MG63 (cell line): ENCODE measurements around the gene ADAMTSL1. TPM values are rescaled to one million over a fixed set of nuclear protein-coding genes. Genes with fewer than 3 reads are reported as not detected.
"Not testable (repeated sequence)": the region's sequence is repeated elsewhere in the genome, so short reads cannot be mapped to it uniquely, and the experiment has no call there.

Experiments used
- DNase-seq: peaks from one replicate; pipeline ENCODE4 v3.0.0-alpha.2; 2020
- H3K27me3 ChIP-seq: fragments of 250-450 bp; sonication (Bioruptor Pico); 2 replicates; pipeline ENCODE4 v1.5.1; 2020; ENCODE audit warnings: mild to moderate bottlenecking, moderate library complexity
- H3K36me3 ChIP-seq: fragments of 250-450 bp; sonication (Bioruptor Pico); 2 replicates; pipeline ENCODE4 v1.5.1; 2020; ENCODE audit warnings: mild to moderate bottlenecking, moderate library complexity
- H3K4me3 ChIP-seq: fragments of 250-450 bp; sonication (Bioruptor Pico); 2 replicates; pipeline ENCODE4 v1.5.1; 2020; ENCODE audit warnings: mild to moderate bottlenecking, moderate library complexity
- H3K9me3 ChIP-seq: fragments of 250-450 bp; sonication (Bioruptor Pico); 2 replicates; pipeline ENCODE4 v1.5.1; 2020; ENCODE audit warnings: mild to moderate bottlenecking, moderate library complexity
- total RNA-seq: library from RNA; depleted of rRNA; stranded (reverse); fragments of >200 nt; shearing (Covaris generic); gene quantifications from 2 replicates; pipeline ENCODE4 v1.2.3, GENCODE V29; 2014; ENCODE audit warnings: low replicate concordance

Gene ADAMTSL1
- total RNA-seq, 1 experiment from 2014 or later: 62.9 TPM

GRCh38 chr9:18923671-18924430 lies 449.9 kb downstream of the ADAMTSL1 start:
- no peak for DNase-seq
- H3K27me3 ChIP-seq: no peaks in the 10 kb centered on the region
- H3K9me3 ChIP-seq: no peaks in the 10 kb centered on the region
- H3K36me3 ChIP-seq: no peaks in the 10 kb centered on the region
- H3K4me3 ChIP-seq: no peak overlapping the region

GRCh38 chr9:18925880-18926279 lies 451.9 kb downstream of the ADAMTSL1 start:
- no peaks in the 10 kb centered on the region for H3K9me3 ChIP-seq
- no peak for DNase-seq
- H3K36me3 ChIP-seq: no peaks in the 10 kb centered on the region
- no peak overlapping the region for H3K4me3 ChIP-seq
- H3K27me3 ChIP-seq: no peaks in the 10 kb centered on the region

GRCh38 chr9:18926513-18926912 lies 452.6 kb downstream of the ADAMTSL1 start:
- Histone ChIP-seq H3K27me3 (no peaks in the 10 kb centered on the region), H3K36me3 (no peaks in the 10 kb centered on the region), H3K4me3 (no peak overlapping the region), H3K9me3 (no peaks in the 10 kb centered on the region)
- no peak for DNase-seq

- no peak overlapping the region for H3K4me3 ChIP-seq
- no peaks in the 10 kb centered on the region for H3K36me3 ChIP-seq
- H3K27me3 ChIP-seq: no peaks in the 10 kb centered on the region
- no peak for DNase-seq
- H3K9me3 ChIP-seq: no peaks in the 10 kb centered on the region
Measured at GRCh38 chr9:18928711-18929110, 454.8 kb downstream of the ADAMTSL1 start.

- H3K36me3 ChIP-seq, H3K27me3 ChIP-seq, H3K9me3 ChIP-seq, DNase-seq, H3K4me3 ChIP-seq: not testable (repeated sequence)
Measured at GRCh38 chr9:18930611-18931010, 456.7 kb downstream of the ADAMTSL1 start.

GRCh38 chr9:18935541-18935940 lies 461.6 kb downstream of the ADAMTSL1 start:
- no peaks in the 10 kb centered on the region for H3K27me3 ChIP-seq
- no peak for DNase-seq
- no peak overlapping the region for H3K4me3 ChIP-seq
- no peaks in the 10 kb centered on the region for H3K36me3 ChIP-seq
- H3K9me3 ChIP-seq: no peaks in the 10 kb centered on the region

- no peak for DNase-seq
- H3K4me3 ChIP-seq: no peak overlapping the region
- H3K9me3 ChIP-seq: no peaks in the 10 kb centered on the region
- H3K36me3 ChIP-seq: no peaks in the 10 kb centered on the region
- no peaks in the 10 kb centered on the region for H3K27me3 ChIP-seq
Measured at GRCh38 chr9:18936094-18936871, 462.3 kb downstream of the ADAMTSL1 start.

GRCh38 chr9:18939943-18940342 lies 466.0 kb downstream of the ADAMTSL1 start:
- H3K4me3 ChIP-seq: no peak overlapping the region
- H3K9me3 ChIP-seq: no peaks in the 10 kb centered on the region
- H3K36me3 ChIP-seq: no peaks in the 10 kb centered on the region
- H3K27me3 ChIP-seq: no peaks in the 10 kb centered on the region
- no peak for DNase-seq

GRCh38 chr9:18941060-18941740 lies 467.2 kb downstream of the ADAMTSL1 start:
- Histone ChIP-seq H3K36me3 (no peaks in the 10 kb centered on the region), H3K9me3 (no peaks in the 10 kb centered on the region), H3K27me3 (no peaks in the 10 kb centered on the region), H3K4me3 (no peak overlapping the region)
- DNase-seq: no peak

GRCh38 chr9:18942801-18943200 lies 468.8 kb downstream of the ADAMTSL1 start:
- H3K9me3 ChIP-seq: no peaks in the 10 kb centered on the region
- no peaks in the 10 kb centered on the region for H3K36me3 ChIP-seq
- DNase-seq: no peak
- H3K27me3 ChIP-seq: no peaks in the 10 kb centered on the region
- no peak overlapping the region for H3K4me3 ChIP-seq

- Histone ChIP-seq H3K9me3 (no peaks in the 10 kb centered on the region), H3K27me3 (no peaks in the 10 kb centered on the region), H3K36me3 (no peaks in the 10 kb centered on the region), H3K4me3 (no peak overlapping the region)
- DNase-seq: no peak
Measured at GRCh38 chr9:18947892-18948339, 474.0 kb downstream of the ADAMTSL1 start.

- H3K4me3 ChIP-seq: no peak overlapping the region
- H3K36me3 ChIP-seq: no peaks in the 10 kb centered on the region
- H3K9me3 ChIP-seq: no peaks in the 10 kb centered on the region
- no peak for DNase-seq
- no peaks in the 10 kb centered on the region for H3K27me3 ChIP-seq
Measured at GRCh38 chr9:18951936-18952335, 478.0 kb downstream of the ADAMTSL1 start.

GRCh38 chr9:18955626-18956025 lies 481.7 kb downstream of the ADAMTSL1 start:
- H3K9me3 ChIP-seq: no peaks in the 10 kb centered on the region
- no peaks in the 10 kb centered on the region for H3K36me3 ChIP-seq
- H3K27me3 ChIP-seq: no peaks in the 10 kb centered on the region
- no peak overlapping the region for H3K4me3 ChIP-seq
- DNase-seq: no peak
